Osteoblast (primary cell): ENCODE data around the gene NLRP4. TPM values are rescaled to one million over a fixed set of nuclear protein-coding genes. Genes with fewer than 3 reads are reported as not detected.

Source experiments
- DNase-seq: peaks from one replicate; pipeline ENCODE4 v3.0.0; 2011; ENCODE audit warnings: low spot score, mixed read lengths; ENCODE audit not compliant: insufficient read length; ENCODE audit errors: missing footprints
- H2AFZ ChIP-seq: 2 replicates; pipeline ENCODE4 v1.6.0; 2011; ENCODE audit warnings: mild to moderate bottlenecking, low read length
- H3K27ac ChIP-seq: 2 replicates; pipeline ENCODE4 v1.5.1; 2011; ENCODE audit warnings: mild to moderate bottlenecking, low read depth, low read length, moderate library complexity
- H3K27me3 ChIP-seq: 2 replicates; pipeline ENCODE4 v1.6.0; 2012; ENCODE audit warnings: mild to moderate bottlenecking, control low read depth, inconsistent platforms, low read length, moderate library complexity; ENCODE audit not compliant: insufficient read depth
- H3K36me3 ChIP-seq: 2 replicates; pipeline ENCODE4 v1.5.1; 2011; ENCODE audit warnings: mild to moderate bottlenecking, low read length, control low read depth, moderate library complexity; ENCODE audit not compliant: insufficient read depth
- H3K4me1 ChIP-seq: 2 replicates; pipeline ENCODE4 v1.5.1; 2011; ENCODE audit warnings: mild to moderate bottlenecking, low read length, control low read depth, moderate library complexity; ENCODE audit not compliant: insufficient read depth
- H3K4me2 ChIP-seq: 2 replicates; pipeline ENCODE4 v1.6.0; 2011; ENCODE audit warnings: mild to moderate bottlenecking, low read length; ENCODE audit not compliant: insufficient read depth
- H3K4me3 ChIP-seq: fragments of 200-600 bp; sonication (generic); 3 replicates; pipeline ENCODE4 v1.5.1; 2012; ENCODE audit warnings: mild to moderate bottlenecking, low read length, inconsistent platforms; ENCODE audit not compliant: insufficient read depth
- H3K79me2 ChIP-seq: 2 replicates; pipeline ENCODE4 v1.6.0; 2012; ENCODE audit warnings: mild to moderate bottlenecking, low read length, control low read depth, inconsistent platforms; ENCODE audit not compliant: insufficient read depth
- H3K9me3 ChIP-seq: 2 replicates; pipeline ENCODE4 v1.5.1; 2011; ENCODE audit warnings: low read depth, low read length, control low read depth
- H4K20me1 ChIP-seq: 2 replicates; pipeline ENCODE4 v1.6.0; 2012; ENCODE audit warnings: mild to moderate bottlenecking, low read length, control low read depth; ENCODE audit not compliant: insufficient read depth
- CTCF ChIP-seq: IDR thresholded peaks from 2 replicates; pipeline ENCODE4 v1.5.1; 2011; ENCODE audit warnings: mild to moderate bottlenecking, low read depth, low read length, moderate library complexity; ENCODE audit errors: extremely low read depth
- total RNA-seq: library from RNA; depleted of rRNA; stranded (reverse); fragments of >200 nt; gene quantifications from 2 replicates; pipeline ENCODE4 v1.2.3, GENCODE V29; 2012

NLRP4 gene
- total RNA-seq, 1 donor = not detected

GRCh38 chr19:55907286-55907685 is 70.9 kb downstream of the NLRP4 start:
- H2AFZ ChIP-seq = no peak overlapping the region
- no peak overlapping the region for H3K4me2 ChIP-seq
- H3K4me3 ChIP-seq = no peak overlapping the region
- no peak for DNase-seq
- H3K27me3 ChIP-seq = no peaks in the 10 kb centered on the region
- no peak for TF ChIP-seq CTCF
- no peak overlapping the region for H3K27ac ChIP-seq
- no peaks in the 10 kb centered on the region for H4K20me1 ChIP-seq
- H3K9me3 ChIP-seq = no peaks in the 10 kb centered on the region
- H3K79me2 ChIP-seq = no peaks in the 10 kb centered on the region
- H3K36me3 ChIP-seq = no peaks in the 10 kb centered on the region
- no peaks in the 10 kb centered on the region for H3K4me1 ChIP-seq

- DNase-seq = peak; percentile 62
- no peaks in the 10 kb centered on the region for H3K79me2 ChIP-seq
- no peaks in the 10 kb centered on the region for H3K9me3 ChIP-seq
- no peak overlapping the region for H2AFZ ChIP-seq
- no peaks in the 10 kb centered on the region for H3K4me1 ChIP-seq
- H3K27ac ChIP-seq = no peak overlapping the region
- TF ChIP-seq CTCF = no peak
- H4K20me1 ChIP-seq = no peaks in the 10 kb centered on the region
- no peak overlapping the region for H3K4me3 ChIP-seq
- H3K36me3 ChIP-seq = no peaks in the 10 kb centered on the region
- H3K4me2 ChIP-seq = no peak overlapping the region
- H3K27me3 ChIP-seq = no peaks in the 10 kb centered on the region
Measured at GRCh38 chr19:55907746-55908145, 71.4 kb downstream of the NLRP4 start.

GRCh38 chr19:55909801-55910200 is 73.5 kb downstream of the NLRP4 start:
- Histone ChIP-seq H3K4me3 (no peak overlapping the region), H3K9me3 (no peaks in the 10 kb centered on the region), H3K79me2 (no peaks in the 10 kb centered on the region), H2AFZ (no peak overlapping the region), H3K4me1 (no peaks in the 10 kb centered on the region), H4K20me1 (no peaks in the 10 kb centered on the region), H3K27me3 (no peaks in the 10 kb centered on the region), H3K4me2 (no peak overlapping the region), H3K36me3 (no peaks in the 10 kb centered on the region), H3K27ac (no peak overlapping the region)
- no peak for TF ChIP-seq CTCF
- DNase-seq = no peak

- no peak for TF ChIP-seq CTCF
- Histone ChIP-seq H3K79me2 (no peaks in the 10 kb centered on the region), H3K4me3 (no peak overlapping the region), H3K36me3 (no peaks in the 10 kb centered on the region), H3K9me3 (no peaks in the 10 kb centered on the region), H2AFZ (no peak overlapping the region), H4K20me1 (no peaks in the 10 kb centered on the region), H3K27me3 (no peaks in the 10 kb centered on the region), H3K4me1 (no peaks in the 10 kb centered on the region), H3K4me2 (no peak overlapping the region), H3K27ac (no peak overlapping the region)
- no peak for DNase-seq
Measured at GRCh38 chr19:55912916-55913315, 76.6 kb downstream of the NLRP4 start.
